ENCODE measurements around the gene KRTAP9-2.

GRCh38 chr17:41265078-41265477 lies 38.6 kb downstream of the KRTAP9-2 start, which contains the start of gene KRTAP9-6:
- TF ChIP-seq CTCF (conservative IDR thresholded peaks at IDR 0.05; ENCODE audit: low read length) (no peak), EZH2phosphoT487 (IDR thresholded peaks at IDR 0.05; ENCODE audit: borderline replicate concordance) (no peak)
